BE2C (cell line): Measurements from ENCODE around the gene RELL1.

ENCODE experiments used
- DNase-seq: peaks from one replicate; pipeline ENCODE4 v3.0.0-alpha.2; 2020
- H3K27me3 ChIP-seq: fragments of 250-450 bp; sonication (Bioruptor Pico); 2 replicates; pipeline ENCODE4 v1.5.1; 2020; ENCODE audit warnings: mild to moderate bottlenecking
- H3K36me3 ChIP-seq: fragments of 250-450 bp; sonication (Bioruptor Pico); 2 replicates; pipeline ENCODE4 v1.5.1; 2020; ENCODE audit warnings: mild to moderate bottlenecking
- H3K4me1 ChIP-seq: fragments of 250-450 bp; sonication (Bioruptor Pico); 2 replicates; pipeline ENCODE4 v1.5.1; 2020
- H3K4me3 ChIP-seq: 2 replicates; pipeline ENCODE4 v1.5.1; 2011; ENCODE audit warnings: low read depth, low read length
- H3K9me3 ChIP-seq: fragments of 250-450 bp; sonication (Bioruptor Pico); 2 replicates; pipeline ENCODE4 v1.5.1; 2020
- TF ChIP-seq, protein P1 (sequence below): IDR thresholded peaks from 2 replicates; pipeline ENCODE4 v1.5.1; 2012; ENCODE audit warnings: mild to moderate bottlenecking, low read depth, low read length

Gene RELL1

DNA sequence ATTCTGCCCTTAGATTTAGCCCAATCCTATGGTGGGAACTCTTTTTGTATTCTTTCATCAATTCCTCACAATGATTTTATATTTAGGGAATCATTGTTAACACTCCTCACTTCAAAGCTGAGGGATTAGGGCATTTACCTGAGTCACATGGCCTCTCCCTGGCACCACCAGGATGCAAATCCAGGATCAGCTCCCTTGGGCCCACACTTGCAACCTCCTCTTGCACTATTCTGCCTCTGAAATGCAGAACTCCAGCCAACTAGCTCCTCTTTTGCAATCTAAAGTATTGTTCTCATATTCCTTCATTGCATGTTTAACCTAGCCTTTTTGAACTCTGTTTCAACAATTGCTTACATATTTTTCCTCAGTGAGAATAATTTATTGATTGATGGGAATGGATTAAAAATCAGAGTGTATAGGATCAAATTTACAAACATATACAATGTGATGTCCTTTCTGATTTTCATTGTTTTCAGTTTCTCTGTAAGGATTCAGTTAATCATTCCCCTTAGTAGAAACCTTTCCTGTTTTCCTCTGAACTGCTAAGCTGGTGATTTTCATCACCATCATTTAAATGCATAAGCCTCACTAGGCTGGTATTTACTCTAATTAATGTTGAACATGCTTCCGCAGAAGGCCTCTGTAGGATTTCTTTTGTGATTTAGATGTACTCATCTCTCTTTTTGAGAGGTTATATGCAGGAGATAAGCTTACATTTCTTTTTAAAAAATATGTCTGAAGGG lies 3.3 kb upstream of the RELL1 start:
- no peak for DNase-seq
- no peaks in the 10 kb centered on the region for H3K4me1 ChIP-seq
- no peak overlapping the region for H3K4me3 ChIP-seq
- no peaks in the 10 kb centered on the region for H3K9me3 ChIP-seq
- H3K36me3 ChIP-seq = no peaks in the 10 kb centered on the region
- no peaks in the 10 kb centered on the region for H3K27me3 ChIP-seq
- TF ChIP-seq, protein P1, sequence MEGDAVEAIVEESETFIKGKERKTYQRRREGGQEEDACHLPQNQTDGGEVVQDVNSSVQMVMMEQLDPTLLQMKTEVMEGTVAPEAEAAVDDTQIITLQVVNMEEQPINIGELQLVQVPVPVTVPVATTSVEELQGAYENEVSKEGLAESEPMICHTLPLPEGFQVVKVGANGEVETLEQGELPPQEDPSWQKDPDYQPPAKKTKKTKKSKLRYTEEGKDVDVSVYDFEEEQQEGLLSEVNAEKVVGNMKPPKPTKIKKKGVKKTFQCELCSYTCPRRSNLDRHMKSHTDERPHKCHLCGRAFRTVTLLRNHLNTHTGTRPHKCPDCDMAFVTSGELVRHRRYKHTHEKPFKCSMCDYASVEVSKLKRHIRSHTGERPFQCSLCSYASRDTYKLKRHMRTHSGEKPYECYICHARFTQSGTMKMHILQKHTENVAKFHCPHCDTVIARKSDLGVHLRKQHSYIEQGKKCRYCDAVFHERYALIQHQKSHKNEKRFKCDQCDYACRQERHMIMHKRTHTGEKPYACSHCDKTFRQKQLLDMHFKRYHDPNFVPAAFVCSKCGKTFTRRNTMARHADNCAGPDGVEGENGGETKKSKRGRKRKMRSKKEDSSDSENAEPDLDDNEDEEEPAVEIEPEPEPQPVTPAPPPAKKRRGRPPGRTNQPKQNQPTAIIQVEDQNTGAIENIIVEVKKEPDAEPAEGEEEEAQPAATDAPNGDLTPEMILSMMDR = no peak

DNA sequence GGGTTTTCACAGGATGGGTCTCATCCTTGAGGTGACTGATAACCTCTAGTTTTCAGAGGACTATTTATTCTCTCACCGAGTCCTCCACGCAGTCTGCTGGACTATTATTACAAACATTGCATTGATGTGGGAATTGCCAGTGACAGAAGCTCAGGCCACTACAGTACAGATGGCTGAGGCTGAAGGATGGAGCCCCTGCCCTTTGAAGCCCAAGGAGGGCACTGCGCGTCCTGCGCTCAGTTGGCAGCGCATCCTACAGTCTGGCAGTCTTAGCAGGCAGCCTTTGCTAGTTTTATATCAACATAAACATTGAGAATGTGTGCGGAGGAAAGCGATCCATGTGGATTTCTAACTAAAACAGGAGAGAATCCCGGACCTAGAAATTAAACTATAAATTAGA lies 1.5 kb upstream of the RELL1 start:
- no peaks in the 10 kb centered on the region for H3K36me3 ChIP-seq

DNA sequence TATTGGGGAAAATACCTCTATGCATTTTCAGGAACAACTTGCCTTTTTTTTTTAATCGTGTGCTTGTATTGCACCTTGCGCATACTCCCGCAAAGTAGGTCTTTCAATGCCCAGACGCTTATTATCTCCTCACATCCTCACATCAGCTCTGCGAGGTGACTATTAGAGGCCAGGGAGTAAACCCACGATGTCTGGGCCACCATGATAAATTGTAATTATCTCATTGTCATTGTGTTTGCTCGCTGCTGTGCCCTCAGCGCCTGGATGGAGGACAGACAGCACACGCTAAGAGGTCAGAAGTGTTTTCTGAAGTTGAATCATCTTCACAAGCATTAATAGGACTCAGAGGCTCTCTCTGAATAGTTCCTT lies 1.0 kb upstream of the RELL1 start:
- no peaks in the 10 kb centered on the region for H3K36me3 ChIP-seq
- TF ChIP-seq, protein P1 = no peak
- peak overlapping the region; percentile 61 for H3K4me3 ChIP-seq
- H3K9me3 ChIP-seq = no peaks in the 10 kb centered on the region
- H3K4me1 ChIP-seq = no peaks in the 10 kb centered on the region
- DNase-seq = no peak
- no peaks in the 10 kb centered on the region for H3K27me3 ChIP-seq

More for the DNA sequence above, 1.5 kb upstream of the RELL1 start:
- Histone ChIP-seq H3K9me3 (no peaks in the 10 kb centered on the region), H3K4me3 (no peak overlapping the region), H3K4me1 (no peaks in the 10 kb centered on the region), H3K27me3 (no peaks in the 10 kb centered on the region)
- TF ChIP-seq, protein P1 = no peak
- DNase-seq = no peak

DNA sequence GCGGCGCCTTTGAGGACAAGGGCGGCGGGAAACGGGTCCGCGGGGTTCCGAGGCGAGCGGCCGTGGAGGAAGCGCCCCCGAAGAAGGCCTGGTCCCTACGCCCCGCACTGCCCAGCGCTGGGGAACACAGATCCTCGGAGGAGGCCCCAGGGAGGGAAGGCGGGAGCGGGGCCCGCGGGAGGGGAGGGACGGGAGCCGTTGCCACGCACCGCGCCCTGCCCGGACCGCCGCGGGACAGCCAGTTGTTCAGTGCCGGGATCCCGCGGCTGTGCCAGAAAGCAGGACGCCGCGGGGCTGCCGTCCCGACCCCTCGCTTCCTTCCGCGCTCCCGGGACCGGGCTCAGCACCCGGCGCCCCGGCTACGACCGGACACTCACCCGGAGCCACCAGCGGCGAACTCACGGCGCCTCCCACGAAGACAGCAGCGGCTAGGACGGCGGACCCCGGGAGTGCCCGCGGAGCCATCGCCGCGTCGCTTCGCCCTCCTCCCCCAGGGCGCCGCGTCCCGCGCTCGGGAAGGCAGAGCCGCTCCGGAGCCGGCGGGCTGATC lies 278 bp downstream of the RELL1 start:
- H3K27me3 ChIP-seq = no peaks in the 10 kb centered on the region
- H3K4me1 ChIP-seq = no peaks in the 10 kb centered on the region
- H3K36me3 ChIP-seq = no peaks in the 10 kb centered on the region
- no peaks in the 10 kb centered on the region for H3K9me3 ChIP-seq
- DNase-seq = peak; percentile 56
- TF ChIP-seq, protein P1 = no peak
- peak overlapping the region; percentile 74 for H3K4me3 ChIP-seq

DNA sequence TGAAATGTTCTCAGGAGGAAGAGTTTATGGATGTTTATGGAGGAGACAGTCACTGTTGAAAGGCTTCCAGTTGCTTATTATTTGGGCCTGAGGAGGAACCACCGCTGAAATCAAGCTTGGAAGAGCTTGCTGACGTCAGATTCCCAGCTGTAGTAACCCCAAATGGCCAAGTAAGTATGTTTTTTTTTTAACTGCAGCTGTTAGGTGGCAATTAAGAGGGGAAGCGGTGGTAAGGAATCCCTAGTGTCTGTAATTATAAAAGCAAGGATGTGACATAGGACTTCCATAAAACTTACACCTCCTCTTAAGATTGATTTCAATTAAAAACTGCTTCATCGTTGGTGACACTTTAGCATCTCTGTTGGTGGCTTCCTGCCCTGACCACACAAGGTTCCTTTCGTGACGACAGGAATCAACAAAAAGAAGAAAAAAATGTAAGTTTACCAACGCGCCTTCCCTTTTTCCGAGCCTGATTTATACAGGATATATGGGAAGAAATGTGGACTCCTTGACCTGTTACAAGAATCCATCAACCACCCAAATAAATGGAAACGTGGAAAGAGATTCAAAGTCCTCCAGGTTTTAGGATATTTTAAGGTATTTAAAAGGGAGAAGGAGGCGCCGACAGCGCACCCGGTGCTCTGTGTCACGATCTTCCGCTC lies 884 bp downstream of the RELL1 start:
- DNase-seq = no peak
- TF ChIP-seq, protein P1 = no peak
- H3K4me1 ChIP-seq = no peaks in the 10 kb centered on the region
- H3K36me3 ChIP-seq = no peaks in the 10 kb centered on the region
- H3K27me3 ChIP-seq = no peaks in the 10 kb centered on the region
- H3K4me3 ChIP-seq = peak overlapping the region; percentile 74
- H3K9me3 ChIP-seq = no peaks in the 10 kb centered on the region

DNA sequence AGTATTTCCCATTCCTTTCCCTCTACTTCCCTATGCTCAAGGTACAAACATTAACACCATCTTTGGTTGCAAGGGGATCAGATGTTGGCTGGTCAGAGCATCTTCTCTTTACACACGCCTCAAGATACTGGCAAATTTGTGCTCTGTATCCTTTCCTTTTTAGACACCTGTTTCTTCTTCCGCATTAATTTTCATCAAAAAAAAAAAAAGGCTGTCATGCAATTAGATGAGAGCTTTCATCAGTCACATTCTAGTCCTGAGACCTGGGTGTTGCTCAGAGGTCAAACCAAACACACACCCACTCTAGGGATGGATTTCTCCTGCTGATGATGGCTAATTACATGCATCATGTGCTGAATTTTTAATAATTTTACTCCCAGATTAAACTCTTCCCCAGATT lies 2.0 kb downstream of the RELL1 start:
- H3K4me3 ChIP-seq = no peak overlapping the region
- H3K27me3 ChIP-seq = no peaks in the 10 kb centered on the region
- TF ChIP-seq, protein P1 = no peak
- H3K36me3 ChIP-seq = no peaks in the 10 kb centered on the region
- no peaks in the 10 kb centered on the region for H3K9me3 ChIP-seq
- H3K4me1 ChIP-seq = no peaks in the 10 kb centered on the region
- DNase-seq = no peak
